IPS-18c (cell line): ENCODE results near the gene GNG12.

ENCODE experiments used
- H3K4me3 ChIP-seq: 2 replicates; pipeline ENCODE4 v1.7.0; 2013; ENCODE audit warnings: low read depth, mild to moderate bottlenecking, low read length, moderate library complexity; ENCODE audit not compliant: insufficient read depth
- H3K9me3 ChIP-seq: one replicate; pipeline ENCODE4 v1.6.1; 2013; ENCODE audit warnings: mild to moderate bottlenecking, low read length, moderate library complexity; ENCODE audit not compliant: control insufficient read depth, insufficient read depth

The GNG12 gene

GRCh38 chr1:67752306-67752705 lies 81.0 kb downstream of the GNG12 start:
- Histone ChIP-seq H3K9me3 (no peaks in the 10 kb centered on the region), H3K4me3 (no peak overlapping the region)

GRCh38 chr1:67750691-67751054 lies 82.6 kb downstream of the GNG12 start:
- Histone ChIP-seq H3K4me3 (no peak overlapping the region), H3K9me3 (no peaks in the 10 kb centered on the region)

GRCh38 chr1:67749844-67750690 lies 83.2 kb downstream of the GNG12 start:
- Histone ChIP-seq H3K4me3 (no peak overlapping the region), H3K9me3 (no peaks in the 10 kb centered on the region)

GRCh38 chr1:67749263-67749843 lies 83.9 kb downstream of the GNG12 start:
- Histone ChIP-seq H3K9me3 (no peaks in the 10 kb centered on the region), H3K4me3 (no peak overlapping the region)

DNA sequence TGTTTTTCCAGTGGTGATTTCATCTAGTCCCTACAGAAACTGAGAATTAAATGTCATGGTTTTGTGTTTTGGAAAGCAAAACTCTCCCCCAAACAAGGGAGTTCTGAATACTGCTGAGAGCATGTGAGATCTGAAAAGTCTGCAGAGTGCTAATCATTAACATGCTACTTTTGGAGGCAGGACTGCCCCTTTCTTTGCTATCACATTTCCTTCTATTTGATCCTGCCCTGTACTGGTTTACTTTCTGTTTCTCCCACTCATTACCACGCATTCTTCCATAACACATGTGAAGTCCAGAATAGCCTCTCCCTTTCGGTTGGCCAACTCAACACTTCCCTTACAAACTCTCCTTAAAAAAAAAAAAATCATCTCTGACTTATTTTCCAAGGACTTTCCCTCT lies 84.6 kb downstream of the GNG12 start:
- Histone ChIP-seq H3K9me3 (no peaks in the 10 kb centered on the region), H3K4me3 (no peak overlapping the region)

DNA sequence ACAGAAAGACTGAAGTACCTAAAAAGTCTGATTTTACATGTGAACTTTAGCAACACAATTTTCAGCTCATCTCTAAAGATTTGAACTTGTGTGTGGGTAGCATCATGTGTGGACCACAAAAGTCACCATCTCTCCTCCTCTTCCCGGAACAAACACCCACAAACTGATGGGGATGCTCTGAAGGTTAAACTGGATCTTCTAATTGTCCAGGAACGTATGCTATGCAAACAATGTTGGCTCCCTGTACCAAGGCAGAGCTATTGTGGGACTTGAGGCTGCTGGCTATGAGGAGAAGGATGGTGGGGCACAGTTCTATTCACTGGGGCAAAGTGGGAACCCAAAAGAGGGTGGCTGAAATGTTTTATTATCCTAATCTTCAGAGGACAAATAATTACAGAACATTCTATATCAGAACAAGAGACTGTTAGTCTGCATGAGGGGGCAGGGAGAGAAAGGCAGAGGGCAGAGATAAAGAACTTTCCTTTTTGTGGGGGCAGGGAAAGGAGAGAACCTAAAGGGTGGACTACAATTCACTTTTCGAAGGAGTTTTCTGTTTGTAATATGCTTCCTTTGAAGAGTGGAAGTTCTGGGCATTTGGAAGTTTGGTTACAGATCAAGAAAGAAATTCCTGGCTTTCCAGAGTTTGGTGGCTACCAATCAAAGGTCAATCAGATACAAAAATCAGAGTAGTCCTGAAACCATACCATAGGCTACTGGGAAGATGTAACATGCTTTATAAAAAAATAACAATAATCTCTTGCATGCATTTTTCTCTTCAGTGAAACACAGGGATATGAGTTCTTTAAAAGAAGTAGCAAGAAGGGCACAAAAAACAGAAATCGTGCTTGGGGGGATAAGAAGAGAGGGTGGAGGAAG lies 85.4 kb downstream of the GNG12 start:
- Histone ChIP-seq H3K9me3 (no peaks in the 10 kb centered on the region), H3K4me3 (no peak overlapping the region)

GRCh38 chr1:67745875-67746698 lies 87.2 kb downstream of the GNG12 start:
- no peak overlapping the region for H3K4me3 ChIP-seq

DNA sequence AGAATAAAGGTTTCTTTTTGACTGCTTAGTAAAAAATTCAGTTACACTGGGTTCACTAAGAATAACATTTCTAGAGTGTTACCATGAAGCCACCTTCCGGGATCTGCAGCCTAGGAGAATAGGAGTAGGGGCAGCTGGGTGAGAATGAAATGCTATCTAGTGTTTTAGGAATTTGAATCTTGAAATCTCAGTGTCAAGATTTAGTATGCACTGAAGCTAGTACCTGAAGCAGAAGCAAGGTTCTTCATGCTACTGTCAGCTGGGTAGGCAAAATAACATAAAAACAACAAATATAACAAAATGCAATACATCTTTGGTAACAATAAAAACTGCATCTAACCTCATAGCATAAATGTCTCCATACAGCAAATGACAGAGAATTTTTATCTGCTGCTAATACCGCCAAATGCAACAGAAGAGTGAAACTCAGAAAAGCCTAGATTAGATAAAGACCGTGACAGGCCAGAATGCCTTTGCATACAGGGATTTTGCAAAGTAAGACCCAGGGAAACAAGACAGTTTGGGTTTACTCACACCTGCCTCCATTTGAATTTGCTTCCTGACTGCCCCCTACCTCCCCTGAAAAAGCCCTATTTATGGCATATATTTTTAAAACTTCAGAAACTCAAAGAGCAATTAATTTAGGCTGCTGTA lies 90.1 kb downstream of the GNG12 start:
- H3K4me3 ChIP-seq: no peak overlapping the region

More at GRCh38 chr1:67745875-67746698, 87.2 kb downstream of the GNG12 start:
- H3K9me3 ChIP-seq: no peaks in the 10 kb centered on the region

GRCh38 chr1:67741736-67742135 lies 91.5 kb downstream of the GNG12 start:
- no peak overlapping the region for H3K4me3 ChIP-seq

More for the DNA sequence above, 90.1 kb downstream of the GNG12 start:
- H3K9me3 ChIP-seq: no peaks in the 10 kb centered on the region

DNA sequence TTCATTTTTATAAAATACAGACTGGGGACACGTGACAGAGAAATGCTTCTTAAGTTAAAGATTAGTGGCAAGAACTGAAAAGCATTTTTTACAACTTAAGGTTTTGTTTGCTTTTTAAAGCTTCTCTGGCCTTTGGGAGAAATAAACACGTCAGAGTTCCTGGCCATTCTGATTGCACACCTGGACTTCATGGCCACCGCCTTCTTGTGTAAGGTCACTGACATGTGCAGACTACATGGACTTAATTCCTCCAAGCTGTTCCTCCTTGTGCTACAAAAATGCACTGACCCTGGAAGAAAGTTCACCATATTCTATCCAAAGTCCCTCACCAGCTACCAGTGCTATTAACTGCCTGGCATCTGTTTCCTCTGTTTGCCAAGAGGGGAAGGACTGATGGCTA lies 92.1 kb downstream of the GNG12 start:
- Histone ChIP-seq H3K9me3 (no peaks in the 10 kb centered on the region), H3K4me3 (no peak overlapping the region)

More at GRCh38 chr1:67741736-67742135, 91.5 kb downstream of the GNG12 start:
- H3K9me3 ChIP-seq: no peaks in the 10 kb centered on the region

DNA sequence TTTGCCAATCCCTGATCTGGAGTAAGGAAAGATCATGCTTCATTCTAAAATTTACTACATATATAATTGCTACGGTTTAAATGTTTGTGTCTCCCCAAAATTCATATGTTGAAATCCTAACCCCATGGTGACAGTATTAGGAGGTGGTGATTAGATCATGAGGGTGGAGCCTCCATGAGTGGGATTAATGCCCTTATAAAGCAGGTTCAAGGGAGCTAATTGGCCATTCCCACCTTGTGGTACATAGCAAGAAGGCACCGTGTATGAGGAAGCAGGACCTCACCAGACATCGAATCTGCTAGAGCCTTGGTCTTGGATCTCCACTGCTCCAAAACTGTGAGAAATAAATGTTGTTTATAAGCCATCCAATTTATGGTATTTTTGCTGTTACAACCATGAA lies 92.7 kb downstream of the GNG12 start:
- Histone ChIP-seq H3K9me3 (no peaks in the 10 kb centered on the region), H3K4me3 (no peak overlapping the region)

DNA sequence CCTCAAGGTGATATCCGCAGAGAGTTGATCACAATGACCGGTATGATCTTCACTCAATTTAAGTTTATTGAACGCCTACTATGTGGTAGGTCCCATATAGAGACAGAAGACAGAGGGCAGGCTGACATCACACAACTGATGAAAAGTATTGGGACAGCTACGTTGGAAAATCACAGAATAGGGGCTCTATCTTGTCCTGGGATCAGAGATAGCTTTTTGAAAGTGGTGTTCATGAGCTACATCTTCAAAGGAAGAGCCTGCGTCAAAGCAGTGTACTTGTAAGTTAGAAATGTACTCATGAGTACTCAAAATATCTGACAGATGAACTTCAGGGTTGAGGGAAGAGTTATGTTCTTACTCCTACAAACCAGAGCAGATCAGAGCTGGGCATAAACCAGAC lies 93.9 kb downstream of the GNG12 start:
- H3K4me3 ChIP-seq: no peak overlapping the region
- H3K9me3 ChIP-seq: no peaks in the 10 kb centered on the region

GRCh38 chr1:67738401-67738800 lies 94.9 kb downstream of the GNG12 start:
- Histone ChIP-seq H3K4me3 (no peak overlapping the region), H3K9me3 (no peaks in the 10 kb centered on the region)

- H3K9me3 ChIP-seq: no peaks in the 10 kb centered on the region
- H3K4me3 ChIP-seq: no peak overlapping the region
These were observed 95.4 kb downstream of the GNG12 start for GRCh38 chr1:67737875-67738274.

DNA sequence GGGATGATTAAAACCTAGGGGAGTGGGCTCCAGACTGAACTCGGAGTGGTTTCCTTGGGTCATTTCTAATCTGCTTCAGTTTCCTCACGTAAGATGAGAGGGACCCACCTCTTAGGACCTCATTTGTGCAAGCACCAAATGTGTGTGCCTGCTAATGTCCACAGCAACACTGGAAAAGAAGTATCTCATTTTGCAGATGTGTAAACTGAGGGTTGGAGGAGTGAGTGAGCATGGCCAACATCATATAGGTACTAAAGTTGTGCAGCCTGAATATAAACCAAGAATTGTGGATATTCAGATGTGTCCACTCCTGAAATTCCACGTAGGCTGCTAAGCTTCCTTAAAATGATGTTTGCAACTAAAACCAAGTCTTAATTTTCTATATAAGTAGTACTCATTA lies 96.5 kb downstream of the GNG12 start:
- H3K4me3 ChIP-seq: no peak overlapping the region

GRCh38 chr1:67735806-67736627 lies 97.2 kb downstream of the GNG12 start:
- no peaks in the 10 kb centered on the region for H3K9me3 ChIP-seq
- no peak overlapping the region for H3K4me3 ChIP-seq

More for the DNA sequence above, 96.5 kb downstream of the GNG12 start:
- H3K9me3 ChIP-seq: no peaks in the 10 kb centered on the region
